Subcutaneous abdominal adipose tissue (tissue), 5 donors: Measurements from ENCODE around the gene ZNF446.

Experiments used
- H3K27ac ChIP-seq: one replicate; pipeline ENCODE4 v1.7.0; 2013; ENCODE audit warnings: low read depth, mild to moderate bottlenecking, inconsistent platforms, low read length, moderate library complexity
- H3K27me3 ChIP-seq, 5 donors: one replicate each; pipeline ENCODE4 v1.7.0; 2013; ENCODE audit warnings: low read length in 5 of 5, inconsistent platforms in 1 of 5; ENCODE audit not compliant: control insufficient read depth in 5 of 5, insufficient read depth in 4 of 5
- H3K36me3 ChIP-seq, 5 donors: one replicate each; pipeline ENCODE4 v1.7.0; 2013; ENCODE audit warnings: low read length in 5 of 5; ENCODE audit not compliant: control insufficient read depth in 5 of 5, insufficient read depth in 5 of 5
- H3K4me1 ChIP-seq, 5 donors: one replicate each; pipeline ENCODE4 v1.7.0; 2013; ENCODE audit warnings: low read length in 5 of 5, mild to moderate bottlenecking in 3 of 5, moderate library complexity in 1 of 5; ENCODE audit not compliant: control insufficient read depth in 5 of 5, insufficient read depth in 5 of 5
- H3K4me3 ChIP-seq, 5 donors: one replicate each; pipeline ENCODE4 v1.7.0; 2013; ENCODE audit warnings: low read length in 5 of 5, low read depth in 1 of 5
- H3K9ac ChIP-seq, 5 donors: one replicate each; pipeline ENCODE4 v1.7.0; 2013; ENCODE audit warnings: low read length in 5 of 5, mild to moderate bottlenecking in 4 of 5, moderate library complexity in 3 of 5
- H3K9me3 ChIP-seq, 5 donors: one replicate each; pipeline ENCODE4 v1.7.0; 2013; ENCODE audit warnings: low read length in 5 of 5; ENCODE audit not compliant: control insufficient read depth in 5 of 5
- donor health status: healthy.
- donor health status: healthy.
- donor health status: healthy.
- donor health status: healthy.
- donor health status: healthy.

ZNF446 gene

DNA sequence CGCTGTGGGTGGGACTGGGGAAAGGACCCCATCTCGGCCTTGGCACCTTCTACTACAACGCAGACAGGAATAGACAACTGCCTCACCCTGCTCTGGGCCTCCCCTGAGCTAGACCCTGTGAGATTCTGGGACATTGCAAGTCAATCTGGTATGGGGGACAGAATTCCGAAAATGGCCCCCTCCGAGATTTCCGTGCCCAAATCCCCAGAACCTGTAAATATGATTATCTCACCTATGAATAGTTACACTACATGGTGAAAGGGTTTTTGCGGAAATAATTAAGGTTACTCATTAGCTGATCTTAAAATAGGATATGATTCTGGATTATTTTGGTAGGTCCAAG, 44.1 kb downstream of the ZNF446 start:
- Histone ChIP-seq H3K9ac (peak overlapping the region; percentile 68 to 96 (median 92)), H3K36me3 (peaks cover 0 to 23% (median 19%) of the 10 kb centered on the region in 5 donors), H3K9me3 (no peaks in the 10 kb centered on the region), H3K4me1 (peaks cover 13 to 47% (median 34%) of the 10 kb centered on the region in 5 donors), H3K27ac (peak overlapping the region; percentile 93), H3K4me3 (peak overlapping the region; percentile 83 to 92 (median 87)), H3K27me3 (no peaks in the 10 kb centered on the region)

DNA sequence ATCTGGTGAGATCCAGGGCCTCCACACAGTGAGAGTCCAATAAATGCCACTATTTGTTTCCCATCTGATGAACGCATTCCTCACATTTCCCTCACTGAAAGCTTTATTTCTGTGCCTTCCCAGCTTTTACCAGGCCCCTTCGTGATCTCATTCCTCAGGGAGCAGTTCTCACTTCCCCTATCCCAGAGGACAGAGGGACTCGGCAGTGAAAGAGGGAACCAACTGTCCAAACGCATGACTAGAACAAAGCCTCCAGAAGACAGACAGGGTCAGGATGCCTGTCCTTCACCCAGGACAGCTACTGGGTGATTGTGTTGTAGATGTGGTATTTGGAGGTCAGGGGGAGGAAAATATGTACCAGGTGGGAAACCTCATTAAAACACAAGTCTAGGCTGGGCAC, 45.5 kb downstream of the ZNF446 start:
- Histone ChIP-seq H3K36me3 (peaks cover 0 to 10% (median 10%) of the 10 kb centered on the region in 5 donors), H3K27ac (no peak overlapping the region), H3K4me1 (peaks cover 13 to 36% (median 27%) of the 10 kb centered on the region in 5 donors), H3K9ac (no peak overlapping the region), H3K9me3 (no peaks in the 10 kb centered on the region), H3K4me3 (no peak overlapping the region), H3K27me3 (no peaks in the 10 kb centered on the region)

DNA sequence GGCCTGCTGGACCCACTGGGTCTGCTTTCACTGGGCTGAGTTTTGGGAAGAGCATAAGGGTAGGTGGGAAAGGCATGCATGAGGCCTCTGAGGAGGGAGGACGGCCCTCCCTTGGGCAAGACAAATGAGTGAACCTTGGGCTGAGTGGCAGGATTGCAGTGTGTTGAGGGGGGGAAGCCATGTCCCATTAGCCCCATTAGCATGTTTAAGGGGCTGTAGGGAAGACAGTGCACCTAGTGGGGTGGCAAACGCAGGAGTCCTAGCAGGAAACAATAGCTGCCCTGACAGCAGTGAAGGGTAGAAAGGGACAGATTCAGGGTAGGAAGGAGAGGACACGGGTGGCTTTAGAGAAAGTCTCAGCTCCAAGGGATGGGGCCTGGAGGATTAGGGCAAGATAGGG, 46.6 kb downstream of the ZNF446 start:
- H3K4me3 ChIP-seq: no peak overlapping the region
- peak overlapping the region in 1 of 5 donors; percentile 54 for H3K9ac ChIP-seq
- no peaks in the 10 kb centered on the region for H3K27me3 ChIP-seq
- H3K4me1 ChIP-seq: peaks cover 13 to 31% (median 22%) of the 10 kb centered on the region in 5 donors
- no peaks in the 10 kb centered on the region for H3K36me3 ChIP-seq
- H3K9me3 ChIP-seq: no peaks in the 10 kb centered on the region
- no peak overlapping the region for H3K27ac ChIP-seq

DNA sequence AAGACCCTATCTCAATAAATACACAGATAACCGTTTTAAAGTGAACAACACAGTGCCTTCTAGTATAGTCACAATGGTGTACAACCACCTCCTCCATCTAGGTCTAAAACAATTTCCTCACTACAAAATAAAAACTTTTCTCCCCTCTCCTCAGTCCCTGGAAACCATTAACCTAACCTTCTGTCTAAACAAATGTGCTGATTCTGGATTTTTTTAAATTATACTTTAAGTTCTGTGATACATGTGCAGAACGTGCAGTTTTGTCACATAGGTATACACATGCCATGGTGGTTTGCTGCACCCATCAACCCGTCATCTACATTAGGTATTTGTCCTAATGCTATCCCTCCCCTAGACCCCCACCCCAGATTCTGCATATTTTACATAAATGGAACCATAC, 53.3 kb downstream of the ZNF446 start:
- Histone ChIP-seq H3K4me1 (no peaks in the 10 kb centered on the region), H3K36me3 (no peaks in the 10 kb centered on the region), H3K27me3 (peaks cover 0 to 9% (median 0%) of the 10 kb centered on the region in 5 donors), H3K4me3 (no peak overlapping the region), H3K9ac (no peak overlapping the region), H3K27ac (no peak overlapping the region), H3K9me3 (no peaks in the 10 kb centered on the region)
